Measurements from ENCODE around the gene CPT1A. TPM values are rescaled to one million over a fixed set of nuclear protein-coding genes. Genes with fewer than 3 reads are reported as not detected.

The CPT1A gene
- total RNA-seq, 1 donor from 2014 or later, result 56.1 TPM

- intact Hi-C loops (cut with micrococcal nuclease), result no loop called here
These were observed 79.9 kb downstream of the CPT1A start for GRCh38 chr11:68761801-68762200.

- intact Hi-C loops (cut with micrococcal nuclease), result loop anchor here (10.0 kb wide), 1 partner anchor 295 kb away; the partner anchor contains the start of gene PPP6R3
These were observed 81.7 kb downstream of the CPT1A start for GRCh38 chr11:68759991-68760390.

- intact Hi-C loops (cut with micrococcal nuclease), result loop anchor here (10.0 kb wide), 1 partner anchor 293 kb away; the partner anchor contains the start of gene PPP6R3
These were observed 84.0 kb downstream of the CPT1A start for GRCh38 chr11:68757711-68758110.

- intact Hi-C loops (cut with micrococcal nuclease), result loop anchor here (10.0 kb wide), 1 partner anchor 291 kb away; the partner anchor contains the start of gene PPP6R3
These were observed 85.4 kb downstream of the CPT1A start for GRCh38 chr11:68756171-68756766.

- intact Hi-C loops (cut with micrococcal nuclease), result loop anchor here (5.0 to 10.0 kb wide), 2 partner anchors 288 to 294 kb away; partner anchors contain the start of genes PPP6R3 and TPCN2
These were observed 88.4 kb downstream of the CPT1A start for GRCh38 chr11:68753300-68753699.

GRCh38 chr11:68751331-68751856 is 90.3 kb downstream of the CPT1A start, which contains the start of gene TESMIN:
Gene TESMIN (minus strand): TSS chr11:68751520. CDS start chr11:68750660, 860 bp downstream.
- intact Hi-C loops (cut with micrococcal nuclease), result loop anchor here (1.0 to 10.0 kb wide), 3 partner anchors 88 to 296 kb away; partner anchors contain the start of genes PPP6R3 and TPCN2

- intact Hi-C loops (cut with micrococcal nuclease), result loop anchor here (1.0 to 10.0 kb wide), 3 partner anchors 88 to 296 kb away; partner anchors contain the start of genes PPP6R3 and TPCN2
These were observed 90.8 kb downstream of the CPT1A start for GRCh38 chr11:68751004-68751325.

- intact Hi-C loops (cut with micrococcal nuclease), result loop anchor here (1.0 to 10.0 kb wide), 3 partner anchors 89 to 297 kb away; partner anchors contain the start of genes PPP6R3 and TPCN2
These were observed 91.3 kb downstream of the CPT1A start for GRCh38 chr11:68750195-68751003.

GRCh38 chr11:68749229-68750123 is 92.2 kb downstream of the CPT1A start:
- intact Hi-C loops (cut with micrococcal nuclease), result loop anchor here (5.0 to 10.0 kb wide), 2 partner anchors 285 to 298 kb away; partner anchors contain the start of genes PPP6R3 and TPCN2

GRCh38 chr11:68748061-68748460 is 93.7 kb downstream of the CPT1A start:
- intact Hi-C loops (cut with micrococcal nuclease), result no loop called here

- intact Hi-C loops (cut with micrococcal nuclease), result no loop called here
These were observed 98.2 kb downstream of the CPT1A start for GRCh38 chr11:68743539-68743938.

- intact Hi-C loops (cut with micrococcal nuclease), result no loop called here
These were observed 100.3 kb downstream of the CPT1A start for GRCh38 chr11:68741463-68741862.

GRCh38 chr11:68735646-68736045 is 106.1 kb downstream of the CPT1A start:
- intact Hi-C loops (cut with micrococcal nuclease), result no loop called here

GRCh38 chr11:68735125-68735524 is 106.6 kb downstream of the CPT1A start:
- intact Hi-C loops (cut with micrococcal nuclease), result no loop called here

GRCh38 chr11:68734111-68734510 is 107.6 kb downstream of the CPT1A start:
- intact Hi-C loops (cut with micrococcal nuclease), result no loop called here

- intact Hi-C loops (cut with micrococcal nuclease), result no loop called here
These were observed 113.9 kb downstream of the CPT1A start for GRCh38 chr11:68727783-68728182.

GRCh38 chr11:68724293-68724692 is 117.4 kb downstream of the CPT1A start:
- intact Hi-C loops (cut with micrococcal nuclease), result no loop called here

- intact Hi-C loops (cut with micrococcal nuclease), result no loop called here
These were observed 119.6 kb downstream of the CPT1A start for GRCh38 chr11:68722143-68722542.

GRCh38 chr11:68721075-68721474 is 120.6 kb downstream of the CPT1A start:
- intact Hi-C loops (cut with micrococcal nuclease), result no loop called here

GRCh38 chr11:68715456-68716122 is 126.1 kb downstream of the CPT1A start:
- intact Hi-C loops (cut with micrococcal nuclease), result no loop called here

All from T-helper 2 cell treated with Interferon-gamma antibody and Interleukin-4, amounts not matched to agents 100 ng/mL and 5 ng/mL, for 36 hours (primary cell).